Activated CD8-positive, alpha-beta T cell treated with anti-CD3 and anti-CD28 coated beads, Interleukin-2, amount 10 ng/mL, durations not matched to agents 7 days and 5 days (primary cell): ENCODE data around the gene FSTL4. TPM values are rescaled to one million over a fixed set of nuclear protein-coding genes. Genes with fewer than 3 reads are reported as not detected.

Source experiments
- ATAC-seq: fragments of 150-1000 bp; cut with Tn5 transposase; one replicate; pipeline ENCODE4 v1.10.0; 2021; ENCODE audit warnings: moderate library complexity
- CTCF ChIA-PET: fragments of 350-600 bp; sonication (Branson Sonifier 250); formaldehyde crosslinking; loops from one replicate; lab custom pipeline; 2021; ENCODE audit warnings: antibody characterized with exemption; lab: Charles Lee
- POLR2A ChIA-PET: fragments of 350-600 bp; sonication (Branson Sonifier 250); formaldehyde crosslinking; loops from one replicate; lab custom pipeline; 2021; ENCODE audit warnings: antibody characterized with exemption; lab: Charles Lee
- DNase-seq: peaks from one replicate; pipeline ENCODE4 v3.0.0-alpha.2; 2020
- H3K27ac Mint-ChIP-seq: one replicate; pipeline ENCODE4 v1.8.0; 2021; ENCODE audit warnings: mild to moderate bottlenecking, mixed read lengths
- H3K27me3 Mint-ChIP-seq: one replicate; pipeline ENCODE4 v1.8.0; 2021; ENCODE audit warnings: low read depth, mixed read lengths
- H3K36me3 Mint-ChIP-seq: one replicate; pipeline ENCODE4 v1.8.0; 2021; ENCODE audit warnings: low read depth, mixed read lengths
- H3K4me1 Mint-ChIP-seq: one replicate; pipeline ENCODE4 v1.8.0; 2021; ENCODE audit warnings: low read depth, mixed read lengths
- H3K4me3 Mint-ChIP-seq: one replicate; pipeline ENCODE4 v1.8.0; 2021; ENCODE audit warnings: mild to moderate bottlenecking, mixed read lengths
- H3K9me3 Mint-ChIP-seq: one replicate; pipeline ENCODE4 v1.8.0; 2022; ENCODE audit warnings: mixed read lengths; ENCODE audit not compliant: insufficient read depth
- total RNA-seq, 2 experiments: library from RNA; stranded (reverse); gene quantifications; one replicate each; pipeline ENCODE4 v1.2.3, GENCODE V29; 2021

Gene FSTL4
- not detected for total RNA-seq

DNA sequence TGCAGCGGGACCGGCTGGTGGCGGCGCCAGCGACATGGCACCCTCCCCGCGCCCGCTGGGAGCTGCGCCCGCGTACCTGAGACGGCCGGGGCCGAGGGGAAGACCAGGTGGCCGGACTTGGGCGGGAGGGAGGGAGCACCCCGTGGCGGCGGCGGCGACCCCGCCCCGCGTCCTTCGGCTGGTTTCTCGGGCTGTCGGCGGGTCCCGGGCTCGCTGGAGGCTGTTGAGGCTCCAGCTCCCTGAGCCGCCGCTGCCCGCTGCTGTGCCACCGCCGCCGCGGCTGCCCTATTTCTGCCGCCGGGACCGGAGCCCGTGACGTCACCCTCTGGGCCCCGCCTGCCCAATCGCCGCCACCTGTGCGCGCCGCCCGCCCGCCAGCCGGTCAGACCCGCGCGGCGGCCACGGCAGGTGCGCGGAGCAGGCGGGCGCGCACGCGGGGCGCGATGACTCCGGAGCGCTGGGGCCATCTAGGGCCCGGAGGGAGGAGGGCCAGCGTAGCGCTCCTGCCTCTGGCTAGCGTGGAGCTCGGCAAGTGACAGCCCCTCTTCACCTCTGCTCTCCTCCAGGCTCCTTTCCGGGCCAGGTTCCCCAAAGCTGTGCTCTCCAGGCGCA lies at the start of gene FSTL4:
TSS of gene FSTL4 (minus strand) at position 293 of the 612 bp plus-strand sequence.
- ChIA-PET POLR2A (interaction anchor here (0.5 kb wide), 1 partner anchor 10 kb away, joined by 3 read pairs; no protein-coding TSS in a partner anchor), CTCF (interaction anchor here (0.7 to 1.0 kb wide), 2 partner anchors 152 to 257 kb away, joined by 3 read pairs; no protein-coding TSS in a partner anchor)
- peaks cover 2% of the 10 kb centered on the region for H3K4me1 Mint-ChIP-seq
- DNase-seq (peak; percentile 27), ATAC-seq (peak; percentile 70)
- H3K36me3 Mint-ChIP-seq: no peaks in the 10 kb centered on the region
- peak within 1 kb of the TSS; percentile 38 for H3K4me3 Mint-ChIP-seq
- H3K9me3 Mint-ChIP-seq: no peaks in the 10 kb centered on the region
- H3K27me3 Mint-ChIP-seq: peaks cover 61% of the 10 kb centered on the region
- no peak within 1 kb of the TSS for H3K27ac Mint-ChIP-seq

DNA sequence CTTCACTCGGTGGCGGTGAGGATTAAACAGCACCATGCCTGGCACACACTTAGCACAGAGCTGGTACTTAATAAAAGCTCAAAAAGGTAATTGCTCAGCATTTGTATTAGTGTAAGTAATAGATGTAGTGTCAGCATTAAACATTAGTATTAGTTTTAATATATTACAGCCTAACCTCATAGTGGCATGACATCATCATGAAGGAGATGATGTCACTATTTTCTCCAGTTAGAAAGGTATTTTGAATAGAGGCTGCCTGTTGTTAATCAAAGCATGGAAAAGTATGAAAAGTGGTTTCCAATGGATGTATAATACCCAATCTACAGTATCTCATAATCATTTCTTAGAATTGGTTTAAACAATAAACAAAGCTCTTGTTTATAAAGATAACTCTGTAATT lies 49.0 kb upstream of the FSTL4 start:
- Mint-ChIP-seq H3K36me3 (no peaks in the 10 kb centered on the region), H3K27ac (no peak overlapping the region), H3K27me3 (peaks cover 8% of the 10 kb centered on the region), H3K9me3 (no peaks in the 10 kb centered on the region), H3K4me3 (no peak overlapping the region), H3K4me1 (no peaks in the 10 kb centered on the region)
- no peak for DNase-seq
- ATAC-seq: no peak
- POLR2A ChIA-PET: no interaction called here
- CTCF ChIA-PET: no interaction called here

DNA sequence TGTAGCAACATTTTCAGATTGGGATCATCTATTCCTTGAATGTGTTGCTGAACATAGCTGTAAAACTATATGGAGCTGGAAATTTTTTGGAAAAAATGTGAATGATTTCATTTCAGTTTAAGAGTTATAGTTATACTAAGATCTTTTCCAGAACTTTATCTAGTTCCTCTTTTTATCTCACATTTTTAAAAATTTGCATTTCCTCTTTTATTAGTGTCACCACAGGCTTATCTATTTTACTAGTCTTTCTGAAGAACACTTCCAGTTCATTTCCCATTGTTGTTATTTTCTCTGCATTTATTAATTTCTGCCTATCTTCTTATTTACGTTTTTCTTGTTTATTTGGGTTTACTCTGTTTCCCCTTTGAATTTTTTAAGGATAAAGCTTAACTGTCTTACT lies 46.0 kb upstream of the FSTL4 start:
- Mint-ChIP-seq H3K36me3 (no peaks in the 10 kb centered on the region), H3K4me1 (no peaks in the 10 kb centered on the region), H3K9me3 (no peaks in the 10 kb centered on the region), H3K27me3 (peaks cover 14% of the 10 kb centered on the region), H3K27ac (no peak overlapping the region), H3K4me3 (no peak overlapping the region)
- ChIA-PET POLR2A (no interaction called here), CTCF (no interaction called here)
- ATAC-seq (no peak), DNase-seq (no peak)

DNA sequence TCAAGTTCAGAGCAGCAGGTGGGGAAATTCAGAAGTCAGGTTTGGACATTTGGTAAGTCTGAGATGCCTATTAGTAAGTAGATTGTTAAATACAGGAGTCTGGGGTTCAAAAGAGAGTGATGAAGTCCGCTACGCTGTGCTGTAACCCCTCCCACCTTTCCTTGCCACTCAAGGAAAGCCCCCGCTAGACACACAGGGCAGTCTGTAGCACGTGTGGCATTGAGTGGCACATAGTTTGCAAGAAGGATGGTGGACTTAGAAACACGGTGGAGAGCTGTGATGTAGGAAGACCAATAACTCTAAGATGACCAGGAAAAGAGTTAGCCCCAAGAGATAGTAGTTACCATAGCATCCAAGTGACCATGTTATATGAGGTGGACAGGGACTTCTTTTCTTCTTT lies 44.7 kb upstream of the FSTL4 start:
- Mint-ChIP-seq H3K4me1 (no peaks in the 10 kb centered on the region), H3K27ac (no peak overlapping the region), H3K36me3 (no peaks in the 10 kb centered on the region), H3K9me3 (no peaks in the 10 kb centered on the region), H3K4me3 (no peak overlapping the region), H3K27me3 (peaks cover 12% of the 10 kb centered on the region)
- DNase-seq: peak; percentile 12
- ChIA-PET POLR2A (no interaction called here), CTCF (no interaction called here)
- ATAC-seq: no peak

DNA sequence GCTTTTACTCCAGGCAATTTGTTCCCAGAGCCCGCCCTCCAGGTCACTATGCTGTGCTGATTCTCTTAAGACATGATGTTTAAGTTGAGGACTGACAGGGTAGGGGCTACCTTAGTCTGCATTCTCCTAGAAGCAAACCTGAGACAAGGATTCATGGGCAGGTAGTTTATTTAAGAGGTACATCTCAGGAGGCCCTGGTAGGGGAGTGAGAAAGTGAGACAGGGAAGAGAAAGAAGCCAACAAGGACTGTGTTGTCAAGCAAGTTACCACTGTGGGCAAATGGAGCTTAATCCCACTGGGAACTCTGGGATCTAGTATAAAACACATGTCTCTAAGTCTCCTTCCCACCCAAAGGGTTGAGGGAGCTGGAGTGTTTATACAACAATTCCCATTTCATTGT lies 43.6 kb upstream of the FSTL4 start:
- ChIA-PET POLR2A (no interaction called here), CTCF (no interaction called here)
- Mint-ChIP-seq H3K27ac (no peak overlapping the region), H3K36me3 (no peaks in the 10 kb centered on the region), H3K27me3 (peaks cover 17% of the 10 kb centered on the region), H3K4me1 (no peaks in the 10 kb centered on the region), H3K9me3 (no peaks in the 10 kb centered on the region), H3K4me3 (no peak overlapping the region)
- DNase-seq: no peak
- no peak for ATAC-seq

DNA sequence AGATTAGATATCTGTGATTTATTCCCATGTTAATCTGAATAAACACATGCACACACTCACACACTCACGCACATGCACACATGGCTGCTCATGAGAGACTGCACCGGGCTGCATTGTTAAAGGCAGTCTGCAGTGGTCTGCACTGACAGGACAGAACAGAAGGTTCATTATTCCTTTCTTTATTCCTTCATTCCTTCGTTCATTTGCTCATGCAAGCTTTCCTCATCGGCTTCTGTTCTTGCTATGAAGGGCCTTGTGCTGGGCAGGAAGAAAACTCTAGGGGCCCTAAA lies 41.4 kb upstream of the FSTL4 start:
- no peak overlapping the region for H3K4me3 Mint-ChIP-seq

DNA sequence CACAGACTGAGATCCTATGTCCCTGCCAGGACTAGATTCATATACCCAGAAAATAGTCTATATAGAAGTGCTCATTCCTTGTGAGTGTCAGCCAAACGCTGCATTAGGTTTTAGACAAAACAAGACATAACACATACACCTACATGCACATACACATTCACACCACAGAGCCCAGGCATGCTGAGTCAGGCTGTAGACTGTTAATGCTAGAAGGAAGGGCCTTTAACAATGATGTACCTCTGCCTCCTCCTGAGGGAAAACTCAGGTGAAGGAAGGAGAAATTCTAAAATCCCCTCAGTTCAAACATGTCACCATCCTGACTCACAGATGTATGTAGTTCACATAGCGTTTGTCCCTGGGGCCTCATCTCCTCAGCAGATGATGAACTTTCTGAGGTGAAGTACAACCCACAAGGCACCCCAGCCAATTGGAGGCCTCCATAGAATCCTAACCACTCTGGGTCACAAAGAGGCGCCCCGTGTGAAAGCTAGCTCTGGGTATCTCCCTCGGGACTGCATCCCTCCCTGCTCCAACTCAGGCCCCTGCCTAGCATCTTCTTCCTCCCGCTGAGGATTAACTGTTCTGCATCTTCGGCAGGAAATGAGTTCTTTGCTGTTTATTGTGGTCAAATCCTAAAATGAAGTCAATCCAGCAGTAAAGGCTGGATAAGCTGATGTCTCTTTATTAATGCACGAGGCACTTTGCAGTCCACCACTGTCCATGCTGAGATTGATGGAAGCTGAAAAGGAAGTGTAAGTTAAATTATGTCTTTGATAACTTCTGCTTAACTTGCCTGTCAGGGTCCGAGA lies 40.8 kb upstream of the FSTL4 start:
- POLR2A ChIA-PET: no interaction called here
- Mint-ChIP-seq H3K36me3 (no peaks in the 10 kb centered on the region), H3K27me3 (peaks cover 29% of the 10 kb centered on the region), H3K4me3 (no peak overlapping the region), H3K9me3 (no peaks in the 10 kb centered on the region), H3K4me1 (no peaks in the 10 kb centered on the region), H3K27ac (no peak overlapping the region)
- CTCF ChIA-PET: interaction anchor here (1.1 kb wide), 1 partner anchor 10 kb away, joined by 3 read pairs; no protein-coding TSS in a partner anchor
- no peak for ATAC-seq
- no peak for DNase-seq

More for the DNA sequence above, 41.4 kb upstream of the FSTL4 start:
- DNase-seq (no peak), ATAC-seq (no peak)
- Mint-ChIP-seq H3K9me3 (no peaks in the 10 kb centered on the region), H3K27me3 (peaks cover 27% of the 10 kb centered on the region), H3K27ac (no peak overlapping the region), H3K36me3 (no peaks in the 10 kb centered on the region), H3K4me1 (no peaks in the 10 kb centered on the region)
- POLR2A ChIA-PET: no interaction called here
- CTCF ChIA-PET: interaction anchor here (1.1 kb wide), 1 partner anchor 9 kb away, joined by 3 read pairs; no protein-coding TSS in a partner anchor

DNA sequence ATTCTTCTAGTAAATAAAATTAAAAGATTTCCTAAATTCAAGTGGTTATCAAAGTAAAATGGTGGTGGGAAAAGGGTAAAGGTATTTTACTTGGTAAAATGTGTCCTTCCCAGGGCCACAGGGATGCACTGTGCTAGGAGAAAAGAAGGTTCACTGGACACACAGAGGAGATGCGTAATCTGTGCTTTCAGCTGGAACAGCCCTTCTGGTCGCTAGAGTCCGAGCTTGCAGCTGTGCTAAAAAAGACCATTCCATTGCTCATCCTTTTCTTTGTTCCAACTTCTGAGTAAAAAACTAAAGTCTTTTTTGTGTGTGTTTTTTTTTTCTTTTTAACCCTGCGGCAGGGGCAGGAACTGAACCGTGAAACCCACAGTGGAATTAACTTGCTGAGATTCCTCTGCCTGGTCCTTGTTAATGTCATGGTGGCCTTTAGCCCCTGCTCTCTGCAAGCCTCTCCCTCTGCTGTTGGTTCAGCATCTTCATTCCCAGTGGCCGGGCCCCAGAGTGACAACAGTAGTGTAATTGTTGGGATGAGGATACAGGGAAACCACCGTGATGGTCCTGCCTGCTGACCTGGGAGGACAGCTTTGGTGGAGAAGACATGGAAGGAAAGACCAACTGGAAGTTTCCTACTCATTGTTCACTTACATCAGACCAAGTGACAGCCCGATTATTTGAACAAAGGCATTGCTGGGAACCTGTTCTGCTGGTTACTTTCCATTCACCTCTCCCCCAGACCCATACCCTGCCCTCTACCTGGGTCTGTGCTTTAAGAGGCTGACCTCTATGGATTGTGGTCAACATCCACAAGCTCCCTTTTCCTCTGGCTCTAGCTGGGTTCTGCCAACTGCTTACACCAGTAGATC lies 31.9 kb upstream of the FSTL4 start:
- Mint-ChIP-seq H3K4me3 (no peak overlapping the region), H3K4me1 (no peaks in the 10 kb centered on the region), H3K36me3 (no peaks in the 10 kb centered on the region), H3K27ac (no peak overlapping the region), H3K27me3 (peaks cover 32% of the 10 kb centered on the region), H3K9me3 (no peaks in the 10 kb centered on the region)
- ATAC-seq (no peak), DNase-seq (no peak)
- POLR2A ChIA-PET: no interaction called here
- CTCF ChIA-PET: no interaction called here

DNA sequence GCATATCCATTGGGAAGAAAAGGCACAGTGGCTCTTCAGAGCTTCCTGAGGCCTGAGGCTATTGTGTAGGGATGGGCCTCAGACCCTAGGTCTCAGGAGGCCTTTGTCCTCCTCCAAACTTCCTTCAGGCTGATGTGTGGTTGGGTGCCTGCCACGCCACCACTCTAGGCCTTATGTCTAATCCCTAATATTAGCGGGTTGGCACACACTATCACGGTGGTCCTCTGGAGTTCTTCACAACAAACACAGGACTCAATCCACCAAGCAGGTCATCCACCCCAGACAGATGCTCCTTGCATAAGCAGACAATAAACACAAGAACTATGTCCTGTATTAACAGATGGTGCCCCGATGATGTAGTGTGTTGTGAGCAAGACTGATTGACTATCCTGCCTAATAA lies 31.0 kb upstream of the FSTL4 start:
- H3K4me3 Mint-ChIP-seq: no peak overlapping the region
- H3K4me1 Mint-ChIP-seq: no peaks in the 10 kb centered on the region
- no peaks in the 10 kb centered on the region for H3K36me3 Mint-ChIP-seq
- ChIA-PET CTCF (no interaction called here), POLR2A (no interaction called here)
- DNase-seq: no peak
- no peaks in the 10 kb centered on the region for H3K9me3 Mint-ChIP-seq
- H3K27ac Mint-ChIP-seq: no peak overlapping the region
- peaks cover 29% of the 10 kb centered on the region for H3K27me3 Mint-ChIP-seq
- no peak for ATAC-seq

DNA sequence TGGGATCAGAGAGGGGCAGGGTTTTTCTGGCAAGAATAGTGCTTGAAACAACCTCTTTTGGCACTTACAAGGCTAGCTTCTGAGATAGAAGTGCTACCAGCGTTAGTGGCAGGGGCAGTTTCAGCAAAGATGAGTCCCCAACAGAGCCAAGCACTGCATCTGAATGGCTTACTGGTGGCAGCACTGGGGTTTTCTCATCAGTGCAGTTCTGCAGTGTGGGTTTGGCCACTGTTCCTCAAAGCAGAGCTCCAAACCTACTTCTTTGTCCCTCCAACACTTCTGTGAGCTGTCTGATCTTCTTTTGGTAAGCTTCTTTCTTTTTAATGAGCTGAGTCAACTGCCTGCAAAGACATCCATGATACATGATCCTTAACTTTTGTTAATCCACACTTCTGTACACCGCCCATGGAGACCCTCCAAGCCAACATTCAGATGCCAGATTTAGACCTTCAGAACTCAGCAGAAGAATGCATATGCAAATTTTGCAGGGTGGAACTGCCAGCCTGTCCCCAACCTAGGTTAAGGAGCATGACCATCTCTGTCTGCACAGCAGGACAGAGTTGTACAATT lies 29.9 kb upstream of the FSTL4 start:
- no peaks in the 10 kb centered on the region for H3K36me3 Mint-ChIP-seq
- ATAC-seq: no peak
- POLR2A ChIA-PET: no interaction called here
- H3K9me3 Mint-ChIP-seq: no peaks in the 10 kb centered on the region
- H3K27me3 Mint-ChIP-seq: peaks cover 31% of the 10 kb centered on the region
- no peak overlapping the region for H3K4me3 Mint-ChIP-seq
- H3K27ac Mint-ChIP-seq: no peak overlapping the region
- H3K4me1 Mint-ChIP-seq: no peaks in the 10 kb centered on the region
- no peak for DNase-seq
- CTCF ChIA-PET: no interaction called here

DNA sequence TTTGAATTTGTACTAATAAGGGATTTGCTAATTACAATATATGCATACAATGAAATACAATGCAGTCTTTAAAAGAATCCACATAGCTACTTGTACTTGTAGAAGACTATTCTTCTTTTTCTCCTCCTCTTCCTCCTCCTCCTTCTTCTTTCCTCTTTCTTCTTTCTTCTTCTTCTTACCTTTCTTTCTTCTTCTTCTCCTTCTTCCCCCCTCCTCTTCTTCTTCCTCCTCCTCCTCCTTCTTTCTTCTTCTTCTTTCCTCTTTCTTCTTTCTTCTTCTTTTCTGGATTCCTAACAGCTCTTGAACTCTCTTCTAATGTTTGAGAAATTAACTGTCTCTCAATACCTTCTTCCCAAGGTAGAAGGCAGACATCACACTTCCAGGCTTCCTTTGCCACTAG lies 29.3 kb upstream of the FSTL4 start:
- POLR2A ChIA-PET: no interaction called here
- H3K27me3 Mint-ChIP-seq: peaks cover 32% of the 10 kb centered on the region
- no peak overlapping the region for H3K27ac Mint-ChIP-seq
- H3K4me1 Mint-ChIP-seq: no peaks in the 10 kb centered on the region
- H3K4me3 Mint-ChIP-seq: no peak overlapping the region
- CTCF ChIA-PET: no interaction called here
- ATAC-seq (no peak), DNase-seq (no peak)
- no peaks in the 10 kb centered on the region for H3K36me3 Mint-ChIP-seq
- no peaks in the 10 kb centered on the region for H3K9me3 Mint-ChIP-seq
